ENCODE results near the gene TBC1D7.

TBC1D7 gene

DNA sequence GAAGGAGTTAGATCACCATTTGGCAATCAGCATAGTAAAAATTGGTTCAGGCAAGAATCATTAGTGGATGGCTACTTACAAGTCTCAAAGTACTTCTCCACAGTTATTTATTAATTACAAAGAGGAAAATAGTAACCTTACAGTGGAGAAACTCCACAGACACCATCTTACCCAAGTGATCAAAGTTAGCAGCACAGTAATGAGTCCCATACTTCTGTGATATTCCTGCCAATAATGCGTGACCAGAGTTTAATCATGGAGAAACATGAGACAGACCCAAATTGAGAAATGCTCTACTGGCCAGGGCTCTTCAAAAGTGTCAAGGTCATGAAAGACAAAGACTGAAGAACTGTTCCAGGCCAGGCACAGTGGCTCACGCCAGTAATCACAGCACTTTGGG, 9.5 kb downstream of the TBC1D7 start:
- DNase-seq = no peak

GRCh38 chr6:13315896-13316295, 12.4 kb downstream of the TBC1D7 start:
- no peak for DNase-seq

- DNase-seq = no peak
Observed at GRCh38 chr6:13314806-13315205, 13.5 kb downstream of the TBC1D7 start.

DNA sequence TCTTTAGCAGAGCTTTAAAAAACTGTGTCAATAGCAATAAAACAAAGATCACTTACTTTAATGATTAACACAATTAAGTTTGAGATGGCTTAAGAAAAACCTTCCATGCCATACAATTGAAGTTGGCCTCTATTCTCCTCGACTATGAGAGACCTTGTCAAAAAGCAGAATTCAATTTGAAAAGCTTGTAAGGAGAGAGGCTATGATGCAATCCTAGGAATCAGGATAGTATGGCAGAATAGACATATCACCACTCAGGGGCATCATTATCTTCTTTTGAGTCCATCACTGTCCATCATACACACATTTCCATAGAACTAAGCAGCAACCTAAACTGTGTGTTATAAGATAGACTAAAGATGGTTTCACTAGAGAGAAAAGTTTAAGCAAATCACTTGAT, 17.2 kb downstream of the TBC1D7 start:
- DNase-seq = no peak

DNA sequence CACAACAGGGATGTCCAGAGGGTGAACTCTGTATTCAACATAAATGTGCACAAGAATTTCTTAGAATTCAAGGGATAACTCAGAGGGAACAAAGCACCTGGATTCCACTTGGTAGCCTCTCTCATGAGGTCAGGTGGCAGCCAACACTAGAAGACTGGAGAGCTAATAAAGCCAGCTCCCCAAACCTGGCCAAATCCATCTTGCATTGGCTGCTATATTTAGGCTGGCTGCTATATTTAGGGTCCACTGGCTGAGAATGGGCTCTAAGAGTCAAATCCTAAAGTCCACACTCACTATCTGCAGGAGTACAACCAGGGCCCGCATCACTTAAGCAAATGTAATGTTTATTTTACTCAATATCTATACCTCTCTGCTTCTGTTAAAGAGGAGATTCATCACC, 20.0 kb downstream of the TBC1D7 start:
- no peak for DNase-seq

- no peak for DNase-seq
Observed at GRCh38 chr6:13307508-13307995, 20.8 kb downstream of the TBC1D7 start.

GRCh38 chr6:13305791-13306190, 22.5 kb downstream of the TBC1D7 start:
- no peak for DNase-seq

- DNase-seq = no peak
Observed at GRCh38 chr6:13305288-13305687, 23.0 kb downstream of the TBC1D7 start.

- DNase-seq = no peak
Observed at GRCh38 chr6:13304580-13305260, 23.6 kb downstream of the TBC1D7 start.

DNA sequence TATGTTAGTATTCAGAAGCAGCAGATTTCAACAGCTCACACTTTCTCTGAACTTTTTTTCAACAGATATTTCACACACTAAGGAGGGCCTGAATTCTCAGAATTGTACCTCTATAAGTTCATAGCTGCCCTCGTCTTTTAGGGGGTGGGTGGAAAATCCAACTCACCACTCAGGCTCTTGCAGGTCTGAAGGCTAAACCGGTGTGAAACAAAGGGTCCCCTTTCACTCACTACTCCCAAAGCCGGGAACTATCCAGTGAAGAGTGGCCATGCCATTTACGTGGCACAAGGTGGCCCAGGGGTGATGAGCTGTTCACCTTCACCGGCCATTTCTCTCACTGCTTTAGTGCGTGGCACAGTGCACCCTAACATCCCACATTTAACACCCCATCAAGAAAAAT, 24.2 kb downstream of the TBC1D7 start:
- DNase-seq = no peak

- peak; percentile 15 to 33 for DNase-seq
Observed at GRCh38 chr6:13303668-13304017, 24.7 kb downstream of the TBC1D7 start.

- DNase-seq = peak in 1 of 2 experiments; percentile 44
Observed at GRCh38 chr6:13302751-13303667, 25.3 kb downstream of the TBC1D7 start.

GRCh38 chr6:13302291-13302690, 26.0 kb downstream of the TBC1D7 start:
- no peak for DNase-seq

- no peak for DNase-seq
Observed at GRCh38 chr6:13300643-13301590, 27.4 kb downstream of the TBC1D7 start.

DNA sequence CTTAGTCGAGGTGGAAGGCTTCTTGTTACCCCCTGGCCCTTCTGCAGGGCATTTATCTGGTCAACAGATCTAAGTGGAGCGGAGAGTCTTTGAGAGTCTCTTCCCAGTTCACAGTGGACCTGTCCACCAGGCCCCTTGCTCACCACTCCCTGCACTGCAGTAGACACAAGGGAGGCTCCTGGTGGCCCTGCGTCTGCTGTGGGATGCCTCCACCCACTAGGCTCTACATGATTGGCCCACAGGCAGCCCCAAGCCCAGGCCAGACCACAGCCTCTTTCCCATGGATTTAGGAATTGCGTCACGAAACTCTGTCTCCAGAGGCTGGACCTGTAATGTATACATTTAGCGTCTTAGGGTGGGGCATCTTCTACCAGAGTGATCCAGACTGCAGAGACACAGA, 28.4 kb downstream of the TBC1D7 start:
- no peak for DNase-seq

DNA sequence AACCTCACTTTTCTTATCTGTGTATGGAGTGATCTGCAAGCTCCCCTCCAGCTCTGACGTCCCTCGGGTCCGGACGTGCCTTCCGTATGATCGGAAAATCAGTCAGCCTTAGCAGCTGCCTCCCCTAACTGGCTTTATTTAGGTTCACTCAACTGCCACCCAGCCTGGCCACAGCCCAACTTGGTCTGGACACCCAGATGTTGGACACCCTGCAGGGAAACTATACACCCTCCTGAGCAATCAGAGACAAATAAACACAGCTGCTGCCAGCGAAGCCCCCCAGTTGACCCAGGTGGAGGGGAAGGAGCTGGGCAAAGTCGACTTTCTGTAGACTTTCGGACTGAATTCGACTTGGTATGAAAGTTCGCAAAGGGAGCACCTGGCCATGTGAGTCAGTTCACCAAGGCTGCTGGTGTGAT, 28.9 kb downstream of the TBC1D7 start:
- DNase-seq = no peak

DNA sequence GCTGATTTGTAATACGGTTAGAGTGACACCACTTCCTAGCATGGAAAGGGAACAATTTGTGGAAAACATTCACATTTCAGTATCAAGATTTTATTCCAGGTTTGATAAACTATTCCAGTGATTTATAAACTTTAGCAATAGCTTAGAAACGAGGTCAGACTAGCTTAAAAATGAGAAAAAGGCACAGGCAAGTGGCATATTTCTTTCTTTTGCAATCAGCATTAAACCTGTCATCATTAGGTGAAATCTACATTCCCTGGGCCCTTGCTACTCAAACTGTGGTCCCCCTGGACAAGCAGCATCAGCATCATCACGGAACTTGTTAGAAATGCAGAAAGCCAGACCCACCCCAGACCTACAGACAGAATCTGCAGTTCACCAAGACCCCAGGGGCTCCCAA, 29.9 kb downstream of the TBC1D7 start:
- DNase-seq = no peak

DNA sequence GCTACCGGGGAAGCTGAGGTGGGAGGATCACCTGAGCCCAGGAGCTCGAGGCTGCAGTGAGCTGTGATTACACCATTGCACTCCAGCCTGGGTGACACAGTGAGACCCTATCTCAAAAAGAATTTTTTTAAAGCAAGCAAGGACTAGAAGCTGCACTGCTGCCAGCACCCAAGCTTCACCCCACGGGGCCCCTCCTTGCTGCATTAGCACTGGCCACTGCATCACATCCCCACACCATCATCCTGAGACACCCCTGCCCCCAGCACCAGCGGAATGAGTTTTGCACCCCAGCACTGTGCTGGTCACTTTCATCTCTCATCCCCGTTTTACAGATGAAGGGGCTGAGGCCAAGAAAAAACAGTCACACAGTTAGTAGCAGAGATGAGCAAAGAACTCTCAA, 30.9 kb downstream of the TBC1D7 start:
- DNase-seq = no peak

DNA sequence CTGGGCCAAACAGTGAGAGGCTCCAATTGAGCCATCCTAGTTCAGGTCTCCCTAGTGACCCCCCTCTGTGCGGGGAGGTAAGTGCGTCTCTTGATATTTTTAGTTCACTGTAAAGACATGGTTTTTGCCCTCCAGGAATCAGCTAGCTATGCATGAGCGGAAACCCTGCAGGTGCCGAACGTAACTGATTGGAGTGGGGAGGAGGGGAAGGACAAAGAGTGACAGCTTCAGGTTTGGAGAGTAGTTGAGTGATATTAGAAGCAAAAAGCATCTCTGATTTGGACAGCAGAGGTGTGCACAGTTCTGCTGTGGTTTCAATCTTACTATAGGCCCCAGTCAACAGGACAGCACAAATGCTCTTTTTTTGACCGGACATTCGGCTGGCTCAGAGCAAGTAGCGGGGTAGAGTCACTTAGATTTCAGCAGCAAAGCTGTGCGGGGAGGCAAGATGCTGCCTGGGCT, 31.8 kb downstream of the TBC1D7 start:
- peak; percentile 64 to 79 for DNase-seq

- no peak for DNase-seq
Observed at GRCh38 chr6:13295576-13295975, 32.8 kb downstream of the TBC1D7 start.

- no peak for DNase-seq
Observed at GRCh38 chr6:13294499-13295069, 33.8 kb downstream of the TBC1D7 start.

DNA sequence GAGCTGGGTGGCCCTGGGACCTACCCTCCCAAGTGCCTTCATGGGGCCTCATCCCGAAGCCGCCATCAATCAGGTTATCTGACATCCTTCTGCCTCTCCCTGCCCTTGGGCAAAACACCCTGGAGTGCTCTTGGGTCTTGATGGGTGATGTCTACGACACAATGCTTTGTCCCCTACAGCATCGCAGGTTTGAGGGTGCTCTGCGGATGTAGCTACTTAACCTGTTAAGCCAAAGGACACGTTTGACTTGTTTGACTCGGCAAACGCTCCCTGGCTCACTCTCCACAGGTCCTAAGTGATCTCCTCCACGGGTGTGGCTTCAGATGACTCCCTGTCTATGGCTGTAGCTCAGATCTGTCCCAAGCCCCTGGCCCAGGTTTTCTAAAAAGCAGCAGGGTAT, 35.6 kb downstream of the TBC1D7 start:
- DNase-seq = no peak

DNA sequence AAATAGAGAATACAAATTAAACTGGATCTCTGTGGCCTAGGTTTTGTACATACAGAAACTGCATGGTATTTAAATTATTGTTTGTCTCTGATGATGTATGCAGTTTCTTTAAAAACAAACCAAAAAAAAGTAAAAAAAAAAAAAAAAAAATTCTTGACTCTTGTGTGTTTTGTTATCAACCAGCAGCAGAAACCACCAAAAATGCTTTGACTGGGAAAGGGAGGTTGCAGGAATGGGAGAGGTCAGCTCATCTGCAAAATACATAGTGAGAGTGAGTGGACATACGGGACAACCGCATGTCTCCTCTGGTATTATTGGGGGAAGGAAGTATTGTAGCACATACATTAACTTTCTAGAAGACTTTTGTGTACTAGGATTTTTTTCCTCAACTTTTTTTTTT, 38.0 kb downstream of the TBC1D7 start:
- DNase-seq = no peak

Measured in NCI-H187 (cell line).